Measurements from ENCODE around the gene RASSF7. TPM values are rescaled to one million over a fixed set of nuclear protein-coding genes. Genes with fewer than 3 reads are reported as not detected.
A peak's percentile ranks its signal among the peaks of the same experiment; 100 is the strongest.

RASSF7 gene
- total RNA-seq, 2 experiments from 2014 or later: 14.1 to 15.7 TPM

- CTCF ChIA-PET: interaction anchor here (0.7 to 1.6 kb wide), 3 partner anchors 9 to 137 kb away, joined by 3 read pairs; no protein-coding TSS in a partner anchor
These were observed 962 bp upstream of the RASSF7 start for GRCh38 chr11:559712-560304.

DNA sequence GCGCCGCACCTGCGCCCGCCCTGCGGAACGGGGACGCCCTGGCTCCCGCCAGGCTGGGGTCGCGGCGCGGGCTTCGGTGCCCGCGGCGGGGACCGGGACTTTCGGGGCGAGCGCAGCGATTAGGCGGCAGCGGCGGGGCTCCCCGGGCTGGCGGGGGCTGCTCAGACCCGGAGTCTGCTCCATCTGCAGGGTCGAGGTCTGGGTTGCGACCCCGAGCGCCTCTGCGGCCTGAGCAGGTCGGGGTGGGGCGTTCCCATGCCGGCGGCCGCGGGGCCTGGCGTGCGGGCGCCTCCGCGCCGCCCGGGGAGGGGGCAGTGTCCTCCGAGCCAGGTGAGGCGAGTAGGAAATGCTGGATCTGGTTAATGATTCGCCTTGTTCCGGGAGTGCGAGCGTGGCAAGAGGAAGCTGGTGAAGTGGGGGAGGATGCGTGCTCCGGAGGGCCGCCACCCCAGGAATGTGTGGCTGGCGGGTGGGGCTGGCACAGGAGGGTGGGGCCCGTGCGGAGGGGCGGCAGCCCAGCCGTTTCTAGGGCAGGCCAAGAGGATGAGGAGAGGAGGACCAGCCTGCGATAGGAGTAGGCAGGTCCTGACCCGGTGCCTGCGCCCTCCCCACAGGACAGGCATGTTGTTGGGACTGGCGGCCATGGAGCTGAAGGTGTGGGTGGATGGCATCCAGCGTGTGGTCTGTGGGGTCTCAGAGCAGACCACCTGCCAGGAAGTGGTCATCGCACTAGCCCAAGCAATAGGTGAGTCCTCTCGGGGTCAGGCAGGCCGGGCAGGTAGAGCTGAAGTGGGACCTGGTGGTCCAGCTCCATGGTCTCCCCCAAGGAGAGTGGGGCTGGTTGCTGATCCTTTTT lies 606 bp downstream of the RASSF7 start:
- TF ChIP-seq, protein P1, sequence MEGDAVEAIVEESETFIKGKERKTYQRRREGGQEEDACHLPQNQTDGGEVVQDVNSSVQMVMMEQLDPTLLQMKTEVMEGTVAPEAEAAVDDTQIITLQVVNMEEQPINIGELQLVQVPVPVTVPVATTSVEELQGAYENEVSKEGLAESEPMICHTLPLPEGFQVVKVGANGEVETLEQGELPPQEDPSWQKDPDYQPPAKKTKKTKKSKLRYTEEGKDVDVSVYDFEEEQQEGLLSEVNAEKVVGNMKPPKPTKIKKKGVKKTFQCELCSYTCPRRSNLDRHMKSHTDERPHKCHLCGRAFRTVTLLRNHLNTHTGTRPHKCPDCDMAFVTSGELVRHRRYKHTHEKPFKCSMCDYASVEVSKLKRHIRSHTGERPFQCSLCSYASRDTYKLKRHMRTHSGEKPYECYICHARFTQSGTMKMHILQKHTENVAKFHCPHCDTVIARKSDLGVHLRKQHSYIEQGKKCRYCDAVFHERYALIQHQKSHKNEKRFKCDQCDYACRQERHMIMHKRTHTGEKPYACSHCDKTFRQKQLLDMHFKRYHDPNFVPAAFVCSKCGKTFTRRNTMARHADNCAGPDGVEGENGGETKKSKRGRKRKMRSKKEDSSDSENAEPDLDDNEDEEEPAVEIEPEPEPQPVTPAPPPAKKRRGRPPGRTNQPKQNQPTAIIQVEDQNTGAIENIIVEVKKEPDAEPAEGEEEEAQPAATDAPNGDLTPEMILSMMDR (IDR thresholded peaks at IDR 0.05): no peak
- intact Hi-C loops (cut with DNase I, micrococcal nuclease): loop anchor here (1.0 to 10.0 kb wide), 3 partner anchors 13 to 133 kb away; partner anchors contain the start of genes DEAF1 (in 1 of the 2) and TMEM80 (in 1 of the 2)
- no peaks in the 10 kb centered on the region for H3K27me3 ChIP-seq (ENCODE audit: control insufficient read depth in 1 of 2, insufficient read depth in 2 of 2, low read length in 2 of 2)
- Mint-ChIP-seq H3K9me3 (no peaks in the 10 kb centered on the region), H3K27ac (peak overlapping the region; percentile 29), H3K27me3 (no peaks in the 10 kb centered on the region), H3K4me3 (peak overlapping the region; percentile 93), H3K4me1 (ENCODE audit: low read depth) (peaks cover 13% of the 10 kb centered on the region), H3K36me3 (ENCODE audit: low read depth) (peaks cover 9% of the 10 kb centered on the region)
- CTCF ChIA-PET: no interaction called here
- H3K27ac ChIP-seq (ENCODE audit: low read depth in 1 of 2, low read length in 2 of 2): peak overlapping the region in 1 of 2 donors; percentile 29
- H3K4me3 ChIP-seq (ENCODE audit: low read length): peak overlapping the region; percentile 60
- H3K4me1 ChIP-seq (ENCODE audit: insufficient read depth, low read length): peaks cover 36% of the 10 kb centered on the region
- H3K36me3 ChIP-seq (ENCODE audit: insufficient read depth, low read length): peaks cover 10% of the 10 kb centered on the region
- POLR2A ChIA-PET: interaction anchor here (0.9 to 2.1 kb wide), 4 partner anchors 14 to 185 kb away, joined by 3 to 12 read pairs (median 4); partner anchors contain the start of gene PHRF1
- peak; percentile 34 for ATAC-seq (ENCODE audit: poor library complexity)
- peak in 3 of 14 experiments; percentile 36 to 60 (median 47) for DNase-seq
- H3K9me3 ChIP-seq (ENCODE audit: control insufficient read depth in 1 of 2, insufficient read depth in 1 of 2, low read length in 2 of 2): no peaks in the 10 kb centered on the region

More at GRCh38 chr11:559712-560304, 962 bp upstream of the RASSF7 start:
- peak in 3 of 14 experiments; percentile 19 to 52 (median 44) for DNase-seq
- POLR2A ChIA-PET: interaction anchor here (0.8 to 2.2 kb wide), 6 partner anchors 9 to 167 kb away, joined by 3 to 21 read pairs (median 5); partner anchors contain the start of genes DEAF1, PHRF1 and TMEM80
- peaks cover 39% of the 10 kb centered on the region for H3K4me1 ChIP-seq (ENCODE audit: insufficient read depth, low read length)
- H3K9me3 ChIP-seq (ENCODE audit: control insufficient read depth in 1 of 2, insufficient read depth in 1 of 2, low read length in 2 of 2): no peaks in the 10 kb centered on the region
- peak overlapping the region; percentile 39 to 78 for H3K27ac ChIP-seq (ENCODE audit: low read depth in 1 of 2, low read length in 2 of 2)
- H3K4me3 Mint-ChIP-seq: peak overlapping the region; percentile 85
- TF ChIP-seq, protein P1 (IDR thresholded peaks at IDR 0.05): no peak
- H3K27me3 Mint-ChIP-seq: no peaks in the 10 kb centered on the region
- H3K27me3 ChIP-seq (ENCODE audit: control insufficient read depth in 1 of 2, insufficient read depth in 2 of 2, low read length in 2 of 2): no peaks in the 10 kb centered on the region
- intact Hi-C loops (cut with DNase I, micrococcal nuclease): loop anchor here (1.0 to 10.0 kb wide), 4 partner anchors 8 to 135 kb away; partner anchors contain the start of genes DEAF1 (in 1 of the 2) and TMEM80 (in 1 of the 2)
- peak overlapping the region; percentile 88 for H3K27ac Mint-ChIP-seq
- H3K36me3 ChIP-seq (ENCODE audit: insufficient read depth, low read length): peaks cover 10% of the 10 kb centered on the region
- peak overlapping the region; percentile 58 for H3K4me3 ChIP-seq (ENCODE audit: low read length)
- H3K36me3 Mint-ChIP-seq (ENCODE audit: low read depth): peaks cover 9% of the 10 kb centered on the region
- peaks cover 13% of the 10 kb centered on the region for H3K4me1 Mint-ChIP-seq (ENCODE audit: low read depth)
- no peak for ATAC-seq (ENCODE audit: poor library complexity)
- no peaks in the 10 kb centered on the region for H3K9me3 Mint-ChIP-seq

DNA sequence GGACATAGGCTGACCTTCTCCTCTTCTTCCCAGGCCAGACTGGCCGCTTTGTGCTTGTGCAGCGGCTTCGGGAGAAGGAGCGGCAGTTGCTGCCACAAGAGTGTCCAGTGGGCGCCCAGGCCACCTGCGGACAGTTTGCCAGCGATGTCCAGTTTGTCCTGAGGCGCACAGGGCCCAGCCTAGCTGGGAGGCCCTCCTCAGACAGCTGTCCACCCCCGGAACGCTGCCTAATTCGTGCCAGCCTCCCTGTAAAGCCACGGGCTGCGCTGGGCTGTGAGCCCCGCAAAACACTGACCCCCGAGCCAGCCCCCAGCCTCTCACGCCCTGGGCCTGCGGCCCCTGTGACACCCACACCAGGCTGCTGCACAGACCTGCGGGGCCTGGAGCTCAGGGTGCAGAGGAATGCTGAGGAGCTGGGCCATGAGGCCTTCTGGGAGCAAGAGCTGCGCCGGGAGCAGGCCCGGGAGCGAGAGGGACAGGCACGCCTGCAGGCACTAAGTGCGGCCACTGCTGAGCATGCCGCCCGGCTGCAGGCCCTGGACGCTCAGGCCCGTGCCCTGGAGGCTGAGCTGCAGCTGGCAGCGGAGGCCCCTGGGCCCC lies 1.4 kb downstream of the RASSF7 start:
- no peaks in the 10 kb centered on the region for H3K9me3 ChIP-seq (ENCODE audit: control insufficient read depth in 1 of 2, insufficient read depth in 1 of 2, low read length in 2 of 2)
- no peak overlapping the region for H3K27ac ChIP-seq (ENCODE audit: low read depth in 1 of 2, low read length in 2 of 2)
- H3K36me3 ChIP-seq (ENCODE audit: insufficient read depth, low read length): peaks cover 10% of the 10 kb centered on the region
- DNase-seq (peak in 1 of 14 experiments; percentile 38), ATAC-seq (ENCODE audit: poor library complexity) (no peak)
- peak overlapping the region; percentile 93 for H3K4me3 Mint-ChIP-seq
- H3K27ac Mint-ChIP-seq: no peak overlapping the region
- peaks cover 13% of the 10 kb centered on the region for H3K4me1 Mint-ChIP-seq (ENCODE audit: low read depth)
- peak overlapping the region; percentile 60 for H3K4me3 ChIP-seq (ENCODE audit: low read length)
- ChIA-PET CTCF (no interaction called here), POLR2A (interaction anchor here (1.2 to 2.1 kb wide), 3 partner anchors 13 to 184 kb away, joined by 3 to 12 read pairs (median 4); partner anchors contain the start of gene PHRF1)
- intact Hi-C loops (cut with DNase I, micrococcal nuclease): loop anchor here in 1 of 2 experiments (10.0 kb wide), 1 partner anchor 133 kb away; the partner anchor contains the start of genes DEAF1 and TMEM80
- peaks cover 33% of the 10 kb centered on the region for H3K4me1 ChIP-seq (ENCODE audit: insufficient read depth, low read length)
- TF ChIP-seq, protein P1 (IDR thresholded peaks at IDR 0.05): no peak
- H3K27me3 ChIP-seq (ENCODE audit: control insufficient read depth in 1 of 2, insufficient read depth in 2 of 2, low read length in 2 of 2): no peaks in the 10 kb centered on the region
- H3K36me3 Mint-ChIP-seq (ENCODE audit: low read depth): peaks cover 9% of the 10 kb centered on the region
- no peaks in the 10 kb centered on the region for H3K27me3 Mint-ChIP-seq
- H3K9me3 Mint-ChIP-seq: no peaks in the 10 kb centered on the region

Measured in CD4-positive, alpha-beta T cell (primary cell).